ENCODE results near the gene MED25. TPM values are rescaled to one million over a fixed set of nuclear protein-coding genes. Genes with fewer than 3 reads are reported as not detected.

The MED25 gene
- total and polyA plus RNA-seq, 2 of the 4 experiments (the other 2 are of a cell fraction): 4.7 to 38.5 TPM

DNA sequence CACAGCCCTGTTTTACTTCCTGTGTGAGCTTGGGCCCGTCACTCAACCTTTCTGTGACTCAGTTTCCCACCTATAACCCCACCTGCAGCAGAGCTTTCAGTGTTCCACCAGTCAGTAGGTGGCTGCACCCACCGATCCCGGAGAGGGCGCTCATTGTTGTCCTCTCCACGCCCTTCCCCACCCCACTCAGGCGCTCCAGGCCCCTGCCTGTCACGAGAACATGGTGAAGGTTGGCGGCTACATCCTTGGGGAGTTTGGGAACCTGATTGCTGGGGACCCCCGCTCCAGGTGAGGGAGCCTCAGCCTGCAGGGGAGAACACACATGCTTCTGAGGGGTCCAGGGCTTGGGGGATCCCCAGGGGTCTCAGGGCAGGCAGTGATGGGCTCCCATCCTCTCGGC lies 17.3 kb upstream of the MED25 start:
- BruUV-seq (replicated peaks): no TSS peak
- Histone ChIP-seq H3K36me3 (ENCODE audit: control insufficient read depth, insufficient read depth, low read length) (peaks cover 67% of the 10 kb centered on the region), H3K4me1 (ENCODE audit: control insufficient read depth, insufficient read depth, low read length) (no peaks in the 10 kb centered on the region; the same call in 1 of the 2 replicates), H4K5ac (ENCODE audit: low read depth, low read length) (no peak overlapping the region), H3K9ac (ENCODE audit: low read depth, low read length) (no peak overlapping the region), H3K23ac (ENCODE audit: low read depth, low read length) (no peak overlapping the region), H2BK20ac (ENCODE audit: low read depth, low read length) (no peak overlapping the region), H3K9me3 (ENCODE audit: control insufficient read depth, insufficient read depth, low read length) (no peaks in the 10 kb centered on the region), H3K4ac (ENCODE audit: low read depth, low read length) (no peak overlapping the region), H2AK5ac (ENCODE audit: low read depth, low read length) (no peak overlapping the region), H4K20me1 (ENCODE audit: insufficient read depth, low read length) (peaks cover 14% of the 10 kb centered on the region), H3K4me3 (ENCODE audit: insufficient read depth, low read depth, low read length) (no peak overlapping the region), H2BK120ac (ENCODE audit: low read depth, low read length) (no peak overlapping the region), H2BK15ac (ENCODE audit: low read depth, low read length) (no peak overlapping the region), H2AFZ (replicated peaks; ENCODE audit: low read length, poor library complexity) (no peak overlapping the region), H3K27me3 (ENCODE audit: control insufficient read depth, insufficient read depth, low read length) (no peaks in the 10 kb centered on the region), H3K18ac (ENCODE audit: low read depth, low read length) (no peak overlapping the region), H3K14ac (replicated peaks; ENCODE audit: low read depth, low read length) (no peak overlapping the region), H3K56ac (ENCODE audit: extremely low read depth, insufficient read depth, low read length) (no peak overlapping the region), H3K9me1 (ENCODE audit: insufficient read depth, low read length) (0 out of 2 replicates have a peak, but pooled peaks cover 4% of the 10 kb centered on the region), H3K4me2 (ENCODE audit: low read depth, low read length) (no peak overlapping the region), H3K79me1 (ENCODE audit: low read depth in 1 of 2, low read length in 2 of 2) (peaks cover 8 to 27% of the 10 kb centered on the region in 2 experiments; a peak in 3 of 4 replicates), H2BK5ac (ENCODE audit: low read depth, low read length, poor library complexity, severe bottlenecking) (no peak overlapping the region), H3K27ac (ENCODE audit: insufficient read depth, low read length) (no peak overlapping the region), H2AK9ac (replicated peaks; ENCODE audit: low read depth, low read length, poor library complexity) (peak overlapping the region; percentile 84), H4K8ac (ENCODE audit: low read depth in 2 of 2, low read length in 2 of 2) (no peak overlapping the region), H4K91ac (ENCODE audit: insufficient read depth, low read depth, low read length) (no peak overlapping the region)
- TF ChIP-seq RFX5 (IDR thresholded peaks at IDR 0.05; ENCODE audit: low read depth, low read length) (no peak), CEBPB (IDR thresholded peaks at IDR 0.05; ENCODE audit: low read depth, low read length) (no peak), BHLHE40 (IDR thresholded peaks at IDR 0.05; ENCODE audit: low read depth, low read length) (no peak), MXI1 (IDR thresholded peaks at IDR 0.05; ENCODE audit: borderline replicate concordance, low read depth, low read length) (no peak), CHD1 (IDR thresholded peaks at IDR 0.05; ENCODE audit: low read depth, low read length) (no peak), SMC3 (IDR thresholded peaks at IDR 0.05; ENCODE audit: low read depth, low read length) (no peak), POLR2A (IDR thresholded peaks at IDR 0.05; ENCODE audit: low read depth, low read length) (no peak), MAZ (IDR thresholded peaks at IDR 0.05; ENCODE audit: borderline replicate concordance, low read depth, low read length) (no peak), FOS (IDR thresholded peaks at IDR 0.05; ENCODE audit: low read depth, low read length) (no peak), MAFK (IDR thresholded peaks at IDR 0.05; ENCODE audit: low read depth, low read length) (no peak), NFE2L2 (IDR thresholded peaks at IDR 0.05; ENCODE audit: low read depth, low read length) (no peak)
- TF ChIP-seq, protein P1, sequence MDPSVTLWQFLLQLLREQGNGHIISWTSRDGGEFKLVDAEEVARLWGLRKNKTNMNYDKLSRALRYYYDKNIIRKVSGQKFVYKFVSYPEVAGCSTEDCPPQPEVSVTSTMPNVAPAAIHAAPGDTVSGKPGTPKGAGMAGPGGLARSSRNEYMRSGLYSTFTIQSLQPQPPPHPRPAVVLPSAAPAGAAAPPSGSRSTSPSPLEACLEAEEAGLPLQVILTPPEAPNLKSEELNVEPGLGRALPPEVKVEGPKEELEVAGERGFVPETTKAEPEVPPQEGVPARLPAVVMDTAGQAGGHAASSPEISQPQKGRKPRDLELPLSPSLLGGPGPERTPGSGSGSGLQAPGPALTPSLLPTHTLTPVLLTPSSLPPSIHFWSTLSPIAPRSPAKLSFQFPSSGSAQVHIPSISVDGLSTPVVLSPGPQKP (IDR thresholded peaks at IDR 0.05; ENCODE audit: borderline replicate concordance, low read depth, low read length): no peak
- TF ChIP-seq, protein P2, sequence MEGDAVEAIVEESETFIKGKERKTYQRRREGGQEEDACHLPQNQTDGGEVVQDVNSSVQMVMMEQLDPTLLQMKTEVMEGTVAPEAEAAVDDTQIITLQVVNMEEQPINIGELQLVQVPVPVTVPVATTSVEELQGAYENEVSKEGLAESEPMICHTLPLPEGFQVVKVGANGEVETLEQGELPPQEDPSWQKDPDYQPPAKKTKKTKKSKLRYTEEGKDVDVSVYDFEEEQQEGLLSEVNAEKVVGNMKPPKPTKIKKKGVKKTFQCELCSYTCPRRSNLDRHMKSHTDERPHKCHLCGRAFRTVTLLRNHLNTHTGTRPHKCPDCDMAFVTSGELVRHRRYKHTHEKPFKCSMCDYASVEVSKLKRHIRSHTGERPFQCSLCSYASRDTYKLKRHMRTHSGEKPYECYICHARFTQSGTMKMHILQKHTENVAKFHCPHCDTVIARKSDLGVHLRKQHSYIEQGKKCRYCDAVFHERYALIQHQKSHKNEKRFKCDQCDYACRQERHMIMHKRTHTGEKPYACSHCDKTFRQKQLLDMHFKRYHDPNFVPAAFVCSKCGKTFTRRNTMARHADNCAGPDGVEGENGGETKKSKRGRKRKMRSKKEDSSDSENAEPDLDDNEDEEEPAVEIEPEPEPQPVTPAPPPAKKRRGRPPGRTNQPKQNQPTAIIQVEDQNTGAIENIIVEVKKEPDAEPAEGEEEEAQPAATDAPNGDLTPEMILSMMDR (conservative IDR thresholded peaks at IDR 0.05; ENCODE audit: low read depth, low read length): no peak
- TF ChIP-seq, protein P3, sequence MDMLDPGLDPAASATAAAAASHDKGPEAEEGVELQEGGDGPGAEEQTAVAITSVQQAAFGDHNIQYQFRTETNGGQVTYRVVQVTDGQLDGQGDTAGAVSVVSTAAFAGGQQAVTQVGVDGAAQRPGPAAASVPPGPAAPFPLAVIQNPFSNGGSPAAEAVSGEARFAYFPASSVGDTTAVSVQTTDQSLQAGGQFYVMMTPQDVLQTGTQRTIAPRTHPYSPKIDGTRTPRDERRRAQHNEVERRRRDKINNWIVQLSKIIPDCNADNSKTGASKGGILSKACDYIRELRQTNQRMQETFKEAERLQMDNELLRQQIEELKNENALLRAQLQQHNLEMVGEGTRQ (IDR thresholded peaks at IDR 0.05; ENCODE audit: low read depth, low read length): no peak
- POLR2A ChIA-PET (ENCODE audit: unreplicated experiment): no interaction called here
- CTCF ChIA-PET: no interaction called here
- intact Hi-C loops (cut with micrococcal nuclease): loop anchor here (5.0 kb wide), 1 partner anchor 108 kb away; the partner anchor contains the start of gene CPT1C
- DNase-seq: no peak
- ATAC-seq (ENCODE audit: low read depth): no peak
- 80% methylated on average over 1 of the region's 10 CpGs; no CpG with 5 or more reads in 1 of the 2 experiments for WGBS, 2 experiments (ENCODE audit: extremely low coverage in 2 of 2, insufficient read length in 1 of 2)
- dilution Hi-C loops (cut with HindIII; ENCODE audit: low sequenced_read_pairs, unreplicated experiment): no loop called here
- in situ Hi-C loops (cut with MboI; ENCODE audit: low sequenced_read_pairs): no loop called here

All from IMR-90 (cell line).